Neural progenitor cell (in vitro differentiated cells): ENCODE results near the gene SCAF8. TPM values are rescaled to one million over a fixed set of nuclear protein-coding genes. Genes with fewer than 3 reads are reported as not detected.

Source experiments
- DNase-seq: peaks from one replicate; pipeline ENCODE4 v3.0.0-alpha.2; 2016; ENCODE audit warnings: low spot score
- H2AFZ ChIP-seq: fragments of 200-600 bp; sonication (generic); replicated peaks from 2 replicates; pipeline ENCODE4 v1.6.1; 2016; ENCODE audit warnings: antibody characterized with exemption
- H3F3A ChIP-seq: fragments of 200-600 bp; sonication (generic); 2 replicates; pipeline ENCODE4 v1.6.1; 2016; ENCODE audit warnings: antibody characterized with exemption, low read depth
- H3K27ac ChIP-seq: fragments of 200-600 bp; sonication (generic); 2 replicates; pipeline ENCODE4 v1.5.1; 2016; ENCODE audit warnings: mild to moderate bottlenecking
- H3K27me3 ChIP-seq: fragments of 200-600 bp; sonication (generic); 2 replicates; pipeline ENCODE4 v1.6.1; 2016; ENCODE audit warnings: mild to moderate bottlenecking, moderate library complexity
- H3K36me3 ChIP-seq: fragments of 200-600 bp; sonication (generic); 2 replicates; pipeline ENCODE4 v1.5.1; 2016
- H3K4me1 ChIP-seq: fragments of 200-600 bp; sonication (generic); 2 replicates; pipeline ENCODE4 v1.6.1; 2016; ENCODE audit warnings: mixed run types
- H3K4me2 ChIP-seq: fragments of 200-600 bp; sonication (generic); 2 replicates; pipeline ENCODE4 v1.6.1; 2016
- H3K4me3 ChIP-seq: fragments of 200-600 bp; sonication (generic); 2 replicates; pipeline ENCODE4 v1.5.1; 2016
- H3K79me2 ChIP-seq: fragments of 200-600 bp; sonication (generic); 2 replicates; pipeline ENCODE4 v1.6.1; 2016; ENCODE audit warnings: low read depth
- H3K9ac ChIP-seq: fragments of 200-600 bp; sonication (generic); 2 replicates; pipeline ENCODE4 v1.6.1; 2016
- H3K9me3 ChIP-seq: fragments of 200-600 bp; sonication (generic); 2 replicates; pipeline ENCODE4 v1.5.1; 2016; ENCODE audit warnings: low read depth
- H4K20me1 ChIP-seq: fragments of 200-600 bp; sonication (generic); 2 replicates; pipeline ENCODE4 v1.6.1; 2016; ENCODE audit warnings: low read depth
- H3K27ac Mint-ChIP-seq: 3 replicates; pipeline ENCODE4 v1.8.0; 2021; ENCODE audit warnings: mixed read lengths
- H3K27me3 Mint-ChIP-seq: 2 replicates; pipeline ENCODE4 v1.8.0; 2022; ENCODE audit warnings: low read depth, mild to moderate bottlenecking, inconsistent platforms, moderate library complexity, mixed read lengths; ENCODE audit not compliant: insufficient read depth
- H3K36me3 Mint-ChIP-seq: 3 replicates; pipeline ENCODE4 v1.8.0; 2021; ENCODE audit warnings: mixed read lengths
- H3K4me1 Mint-ChIP-seq: 3 replicates; pipeline ENCODE4 v1.8.0; 2021; ENCODE audit warnings: mixed read lengths
- H3K4me3 Mint-ChIP-seq: 3 replicates; pipeline ENCODE4 v1.8.0; 2021; ENCODE audit warnings: mild to moderate bottlenecking, moderate library complexity, mixed read lengths
- H3K9me3 Mint-ChIP-seq: 3 replicates; pipeline ENCODE4 v1.8.0; 2020; ENCODE audit warnings: mixed read lengths
- CTCF ChIP-seq: fragments of 200-600 bp; sonication (generic); IDR thresholded peaks from 2 replicates; pipeline ENCODE4 v1.5.1; 2017; ENCODE audit warnings: antibody characterized with exemption, mild to moderate bottlenecking
- EZH2 ChIP-seq: fragments of 200-600 bp; sonication (generic); IDR thresholded peaks from 2 replicates; pipeline ENCODE4 v1.6.1; 2017; ENCODE audit warnings: antibody characterized with exemption, mild to moderate bottlenecking, moderate library complexity
- EZH2phosphoT487 ChIP-seq: fragments of 200-600 bp; sonication (generic); IDR thresholded peaks from 2 replicates; pipeline ENCODE4 v1.6.1; 2017; ENCODE audit warnings: antibody characterized with exemption
- total RNA-seq: library from RNA; depleted of rRNA; stranded (reverse); fragments of >200 nt; gene quantifications from 2 replicates; pipeline ENCODE4 v1.2.3, GENCODE V29; 2015; ENCODE audit warnings: low replicate concordance

The SCAF8 gene
- total RNA-seq, 1 donor from 2014 or later = 62.1 TPM

- Histone ChIP-seq H2AFZ (no peak overlapping the region), H3K79me2 (peaks cover 66% of the 10 kb centered on the region), H3K4me2 (no peak overlapping the region), H3K9me3 (no peaks in the 10 kb centered on the region), H4K20me1 (peaks cover 13% of the 10 kb centered on the region), H3K4me1 (no peaks in the 10 kb centered on the region), H3K4me3 (no peak overlapping the region), H3K27me3 (no peaks in the 10 kb centered on the region), H3F3A (peaks cover 3% of the 10 kb centered on the region), H3K9ac (no peak overlapping the region), H3K27ac (no peak overlapping the region), H3K36me3 (peaks cover 13% of the 10 kb centered on the region)
- Mint-ChIP-seq H3K27me3 (no peaks in the 10 kb centered on the region), H3K4me3 (no peak overlapping the region), H3K9me3 (no peaks in the 10 kb centered on the region), H3K36me3 (peaks cover 37% of the 10 kb centered on the region), H3K4me1 (no peaks in the 10 kb centered on the region), H3K27ac (no peak overlapping the region)
- DNase-seq = no peak
- no peak for TF ChIP-seq EZH2
Measured at GRCh38 chr6:154796484-154796883, 63.3 kb downstream of the SCAF8 start.

- H4K20me1 ChIP-seq = peaks cover 11% of the 10 kb centered on the region
- Mint-ChIP-seq H3K36me3 (peaks cover 28% of the 10 kb centered on the region), H3K27ac (no peak overlapping the region), H3K4me3 (no peak overlapping the region), H3K4me1 (no peaks in the 10 kb centered on the region), H3K9me3 (no peaks in the 10 kb centered on the region), H3K27me3 (no peaks in the 10 kb centered on the region)
- no peaks in the 10 kb centered on the region for H3K4me1 ChIP-seq
- no peak for DNase-seq
- peaks cover 19% of the 10 kb centered on the region for H3K36me3 ChIP-seq
- no peak overlapping the region for H3K4me2 ChIP-seq
- no peak overlapping the region for H3K4me3 ChIP-seq
- H3F3A ChIP-seq = no peaks in the 10 kb centered on the region
- TF ChIP-seq CTCF (no peak), EZH2phosphoT487 (no peak)
- H2AFZ ChIP-seq = no peak overlapping the region
- H3K9me3 ChIP-seq = no peaks in the 10 kb centered on the region
- no peak overlapping the region for H3K27ac ChIP-seq
- H3K9ac ChIP-seq = no peak overlapping the region
- no peaks in the 10 kb centered on the region for H3K27me3 ChIP-seq
- H3K79me2 ChIP-seq = peaks cover 64% of the 10 kb centered on the region
Measured at GRCh38 chr6:154797857-154798256, 64.6 kb downstream of the SCAF8 start.

- DNase-seq = no peak
- H3K79me2 ChIP-seq = peaks cover 50% of the 10 kb centered on the region
- TF ChIP-seq CTCF (no peak), EZH2 (no peak), EZH2phosphoT487 (no peak)
- H4K20me1 ChIP-seq = peaks cover 11% of the 10 kb centered on the region
- H3K4me1 ChIP-seq = no peaks in the 10 kb centered on the region
- Mint-ChIP-seq H3K27ac (no peak overlapping the region), H3K4me3 (no peak overlapping the region), H3K4me1 (no peaks in the 10 kb centered on the region), H3K27me3 (no peaks in the 10 kb centered on the region), H3K9me3 (no peaks in the 10 kb centered on the region), H3K36me3 (peaks cover 26% of the 10 kb centered on the region)
- no peak overlapping the region for H3K9ac ChIP-seq
- H3K4me3 ChIP-seq = no peak overlapping the region
- peaks cover 16% of the 10 kb centered on the region for H3F3A ChIP-seq
- H3K4me2 ChIP-seq = no peak overlapping the region
- no peaks in the 10 kb centered on the region for H3K27me3 ChIP-seq
- peaks cover 36% of the 10 kb centered on the region for H3K36me3 ChIP-seq
- H3K27ac ChIP-seq = no peak overlapping the region
- no peak overlapping the region for H2AFZ ChIP-seq
- no peaks in the 10 kb centered on the region for H3K9me3 ChIP-seq
Measured at GRCh38 chr6:154800338-154800737, 67.1 kb downstream of the SCAF8 start.

- H3K4me1 ChIP-seq = no peaks in the 10 kb centered on the region
- H4K20me1 ChIP-seq = peaks cover 12% of the 10 kb centered on the region
- no peak overlapping the region for H3K9ac ChIP-seq
- H3K36me3 ChIP-seq = peaks cover 67% of the 10 kb centered on the region
- H3K27me3 ChIP-seq = no peaks in the 10 kb centered on the region
- no peak overlapping the region for H3K4me3 ChIP-seq
- Mint-ChIP-seq H3K9me3 (no peaks in the 10 kb centered on the region), H3K36me3 (peaks cover 25% of the 10 kb centered on the region), H3K27me3 (no peaks in the 10 kb centered on the region), H3K4me1 (no peaks in the 10 kb centered on the region), H3K27ac (no peak overlapping the region), H3K4me3 (no peak overlapping the region)
- H3K27ac ChIP-seq = no peak overlapping the region
- no peak overlapping the region for H3K4me2 ChIP-seq
- H3F3A ChIP-seq = peaks cover 16% of the 10 kb centered on the region
- peak; percentile 16 for DNase-seq
- no peak overlapping the region for H2AFZ ChIP-seq
- no peak for TF ChIP-seq EZH2phosphoT487
- peak; percentile 44 for TF ChIP-seq CTCF
- no peaks in the 10 kb centered on the region for H3K9me3 ChIP-seq
- peaks cover 33% of the 10 kb centered on the region for H3K79me2 ChIP-seq
Measured at GRCh38 chr6:154805288-154805911, 72.2 kb downstream of the SCAF8 start.
